GM12878 (cell line): Measurements from ENCODE around the gene SNAP91. TPM values are rescaled to one million over a fixed set of nuclear protein-coding genes. Genes with fewer than 3 reads are reported as not detected.

Experiments used
- ATAC-seq: fragments of 200-7000 bp; cut with Tn5 transposase; 3 replicates; pipeline ENCODE4 v1.9.1; 2020; ENCODE audit warnings: mild to moderate bottlenecking, moderate library complexity
- BruUV-seq: library from RNA; stranded (reverse); fragments of 400-500 nt; replicated peaks from 2 replicates; lab custom pipeline; 2021; lab: Mats Ljungman, UMichigan
- CTCF ChIA-PET: fragments of 300-600 bp; sonication (Branson Sonifier 250); formaldehyde crosslinking; extraction: SDS; loops from one replicate; lab custom pipeline; 2021; ENCODE audit warnings: inconsistent platforms; lab: Yijun Ruan, JAX
- POLR2A ChIA-PET: fragments of 350-600 bp; formaldehyde crosslinking; extraction: SDS; loops from one replicate; lab custom pipeline; 2021; ENCODE audit warnings: inconsistent platforms; lab: Charles Lee
- RAD21 ChIA-PET: fragments of 300-600 bp; sonication (Branson Sonifier 250); formaldehyde crosslinking; loops from one replicate; lab custom pipeline; 2023; ENCODE audit warnings: antibody characterized with exemption; ENCODE audit not compliant: unreplicated experiment; lab: Charles Lee
- SMC1A ChIA-PET: fragments of 300-600 bp; sonication (Branson Sonifier 250); formaldehyde crosslinking; loops from one replicate; lab custom pipeline; 2023; ENCODE audit not compliant: unreplicated experiment, uncharacterized antibody; lab: Charles Lee
- DNase-seq: peaks from one replicate; pipeline ENCODE4 v3.0.0-alpha.2; 2011; ENCODE audit warnings: low read depth, low spot score
- FAIRE-seq: peaks from 3 replicates; lab custom pipeline; 2011; peaks lifted over from hg19 to GRCh38; lab: Jason Lieb, UNC
- H2AFZ ChIP-seq: 2 replicates; pipeline ENCODE4 v1.6.0; 2011; ENCODE audit warnings: low read depth, low read length, control low read depth; ENCODE audit not compliant: control insufficient read depth
- H3K27ac ChIP-seq: 2 replicates; pipeline ENCODE4 v1.5.1; 2011; ENCODE audit warnings: control low read depth; ENCODE audit not compliant: control insufficient read depth, insufficient read depth
- H3K27me3 ChIP-seq, 2 experiments: replicated peaks in 1 of 2; 2 replicates each; pipeline versions ENCODE4 v1.6.0 to v1.6.1; 2011; ENCODE audit warnings: low read length in 1 of 2; ENCODE audit not compliant: control insufficient read depth in 2 of 2, insufficient read depth in 2 of 2
- H3K36me3 ChIP-seq, 2 experiments: 2 replicates each; pipeline ENCODE4 v1.5.1; 2011; ENCODE audit warnings: low read length in 1 of 2; ENCODE audit not compliant: control insufficient read depth in 2 of 2, insufficient read depth in 2 of 2
- H3K4me1 ChIP-seq: 2 replicates; pipeline ENCODE4 v1.6.1; 2011; ENCODE audit warnings: mild to moderate bottlenecking, low read length, moderate library complexity, mixed read lengths; ENCODE audit not compliant: control insufficient read depth, insufficient read depth
- H3K4me2 ChIP-seq: 2 replicates; pipeline ENCODE4 v1.6.0; 2011; ENCODE audit warnings: control low read depth; ENCODE audit not compliant: control insufficient read depth, insufficient read depth
- H3K4me3 ChIP-seq: fragments of 200-600 bp; sonication (generic); 2 replicates; pipeline ENCODE4 v1.5.1; 2016
- H3K79me2 ChIP-seq: 2 replicates; pipeline ENCODE4 v1.6.0; 2011; ENCODE audit warnings: low read length; ENCODE audit not compliant: control insufficient read depth, insufficient read depth
- H3K9ac ChIP-seq: 2 replicates; pipeline ENCODE4 v1.8.0; 2011; ENCODE audit warnings: low read length, control low read depth, mixed read lengths; ENCODE audit not compliant: control insufficient read depth, insufficient read depth
- H3K9me3 ChIP-seq: replicated peaks from 3 replicates; pipeline ENCODE4 v1.5.1; 2011; ENCODE audit warnings: mild to moderate bottlenecking, low read length; ENCODE audit not compliant: control insufficient read depth, insufficient read depth
- H4K20me1 ChIP-seq: 2 replicates; pipeline ENCODE4 v1.6.0; 2011; ENCODE audit not compliant: control insufficient read depth, insufficient read depth
- CBX5 ChIP-seq: sonication (generic); IDR thresholded peaks from 2 replicates; pipeline ENCODE4 v1.6.1; 2016; ENCODE audit warnings: low read depth, moderate library complexity, mild to moderate bottlenecking, inconsistent platforms
- ESRRA ChIP-seq: IDR thresholded peaks from 2 replicates; pipeline ENCODE4 v1.6.1; 2012; ENCODE audit warnings: mild to moderate bottlenecking, low read length, improper control_type of control experiment
- HDAC6 ChIP-seq: fragments of 200-600 bp; sonication (generic); IDR thresholded peaks from one replicate; pipeline ENCODE4 v1.8.0; 2017; ENCODE audit warnings: antibody characterized with exemption; ENCODE audit not compliant: unreplicated experiment
- NBN ChIP-seq: fragments of 450-650 bp; IDR thresholded peaks from 2 replicates; pipeline ENCODE4 v1.6.1; 2016
- NFYA ChIP-seq: IDR thresholded peaks from 2 replicates; pipeline ENCODE4 v1.6.1; 2011; ENCODE audit warnings: low read depth, mild to moderate bottlenecking, low read length, improper control_type of control experiment, borderline replicate concordance
- POLR2AphosphoS5 ChIP-seq: IDR thresholded peaks from 2 replicates; pipeline ENCODE4 v1.6.1; 2011; ENCODE audit warnings: mild to moderate bottlenecking, low read length, inconsistent platforms
- RCOR1 ChIP-seq: conservative IDR thresholded peaks from 2 replicates; pipeline ENCODE4 v1.6.1; 2012; ENCODE audit warnings: low read depth, low read length, improper control_type of control experiment
- RUNX3 ChIP-seq: IDR thresholded peaks from 2 replicates; pipeline ENCODE4 v1.6.1; 2012; ENCODE audit warnings: low read length, inconsistent platforms
- SIN3A ChIP-seq: IDR thresholded peaks from 2 replicates; pipeline ENCODE4 v1.6.1; 2012; ENCODE audit warnings: low read depth, low read length, improper control_type of control experiment
- ZNF384 ChIP-seq: IDR thresholded peaks from 2 replicates; pipeline ENCODE4 v1.6.1; 2012; ENCODE audit warnings: low read depth, mild to moderate bottlenecking, low read length, improper control_type of control experiment, borderline replicate concordance
- ZZZ3 ChIP-seq: IDR thresholded peaks from 2 replicates; pipeline ENCODE4 v1.6.1; 2011; ENCODE audit warnings: low read depth; ENCODE audit not compliant: control insufficient read depth, insufficient read length
- in situ Hi-C: fragments of 300-500 bp; cut with MboI; formaldehyde crosslinking; loops from 9 replicates; pipeline ENCODE4 v1.14.3; 2018; ENCODE audit warnings: mixed read lengths
- intact Hi-C: fragments of 100-400 bp; cut with micrococcal nuclease; formaldehyde crosslinking; loops from one replicate; pipeline ENCODE4 v1.14.2; 2022; ENCODE audit not compliant: unreplicated experiment
- polyA plus RNA-seq, 11 experiments: library from polyadenylated mRNA; depleted of rRNA in 4 of 11; unstranded in 6 of 11; stranded (reverse) in 5 of 11; fragments of >200 nt; fragmentation: Nextera tagmentation in 4 of 11; fragmentation: Illumina TruSeq in 1 of 11; extraction: Ambion mirVana in 4 of 11; extraction: Trizol in 1 of 11; gene quantifications; 1 replicate in 1 of 11; 2 replicates in 10 of 11; pipeline versions ENCODE4 v1.2.1 to v1.2.3, GENCODE V29; 2011 to 2016; ENCODE audit warnings: inconsistent platforms in 2 of 11, missing spikeins in 2 of 11, low read depth in 1 of 11
- total RNA-seq, 4 experiments: library from RNA; depleted of rRNA in 3 of 4; stranded (reverse); fragments of >200 nt in 3 of 4; fragmentation: Illumina TruSeq in 1 of 4; extraction: Trizol in 1 of 4; gene quantifications; 2 replicates each; pipeline versions ENCODE4 v1.2.1 to v1.2.3, GENCODE V29; 2013 to 2021
- TF ChIP-seq, protein P1 (sequence below): fragments of 450-650 bp; formaldehyde crosslinking; IDR thresholded peaks from 2 replicates; pipeline ENCODE4 v1.4.0; 2022; ENCODE audit warnings: mild to moderate bottlenecking, moderate library complexity
- TF ChIP-seq, protein P2 (sequence below): fragments of 450-650 bp; IDR thresholded peaks from 2 replicates; pipeline ENCODE4 v1.6.1; 2016; ENCODE audit warnings: mild to moderate bottlenecking, moderate library complexity, borderline replicate concordance

The SNAP91 gene
- total and polyA plus RNA-seq, 10 of the 15 experiments (the other 5 are each of a cell fraction or from before 2014, with no cell fraction given) = 0.01 to 0.49 (median 0.12) TPM; not detected in 2

GRCh38 chr6:83594941-83595340 is 114.0 kb downstream of the SNAP91 start:
- H4K20me1 ChIP-seq = no peaks in the 10 kb centered on the region
- no peak for FAIRE-seq
- intact Hi-C loops = loop anchor here (10.0 kb wide), 1 partner anchor 370 kb away; no protein-coding TSS in a partner anchor
- CTCF ChIA-PET = no interaction called here
- POLR2A ChIA-PET = no interaction called here
- no peaks in the 10 kb centered on the region for H3K4me1 ChIP-seq
- no peak overlapping the region for H3K4me2 ChIP-seq
- no peak overlapping the region for H3K27ac ChIP-seq
- no peak overlapping the region for H2AFZ ChIP-seq
- in situ Hi-C loops = no loop called here
- H3K4me3 ChIP-seq = no peak overlapping the region
- SMC1A ChIA-PET = no interaction called here
- TF ChIP-seq NBN (no peak), ZNF384 (no peak), SIN3A (no peak), CBX5 (no peak), ESRRA (no peak), NFYA (no peak), HDAC6 (no peak), RCOR1 (no peak), ZZZ3 (no peak), RUNX3 (no peak), POLR2AphosphoS5 (no peak)
- TF ChIP-seq, protein P1, sequence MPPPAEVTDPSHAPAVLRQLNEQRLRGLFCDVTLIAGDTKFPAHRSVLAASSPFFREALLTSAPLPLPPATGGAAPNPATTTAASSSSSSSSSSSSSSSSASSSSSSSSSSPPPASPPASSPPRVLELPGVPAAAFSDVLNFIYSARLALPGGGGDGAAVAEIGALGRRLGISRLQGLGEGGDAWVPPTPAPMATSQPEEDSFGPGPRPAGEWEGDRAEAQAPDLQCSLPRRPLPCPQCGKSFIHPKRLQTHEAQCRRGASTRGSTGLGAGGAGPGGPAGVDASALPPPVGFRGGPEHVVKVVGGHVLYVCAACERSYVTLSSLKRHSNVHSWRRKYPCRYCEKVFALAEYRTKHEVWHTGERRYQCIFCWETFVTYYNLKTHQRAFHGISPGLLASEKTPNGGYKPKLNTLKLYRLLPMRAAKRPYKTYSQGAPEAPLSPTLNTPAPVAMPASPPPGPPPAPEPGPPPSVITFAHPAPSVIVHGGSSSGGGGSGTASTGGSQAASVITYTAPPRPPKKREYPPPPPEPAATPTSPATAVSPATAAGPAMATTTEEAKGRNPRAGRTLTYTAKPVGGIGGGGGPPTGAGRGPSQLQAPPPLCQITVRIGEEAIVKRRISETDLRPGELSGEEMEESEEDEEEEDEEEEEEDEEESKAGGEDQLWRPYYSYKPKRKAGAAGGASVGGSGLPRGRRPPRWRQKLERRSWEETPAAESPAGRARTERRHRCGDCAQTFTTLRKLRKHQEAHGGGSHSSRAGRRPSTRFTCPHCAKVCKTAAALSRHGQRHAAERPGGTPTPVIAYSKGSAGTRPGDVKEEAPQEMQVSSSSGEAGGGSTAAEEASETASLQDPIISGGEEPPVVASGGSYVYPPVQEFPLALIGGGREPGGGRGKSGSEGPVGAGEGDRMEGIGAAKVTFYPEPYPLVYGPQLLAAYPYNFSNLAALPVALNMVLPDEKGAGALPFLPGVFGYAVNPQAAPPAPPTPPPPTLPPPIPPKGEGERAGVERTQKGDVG (CRISPR knock-in tag) = no peak
- TF ChIP-seq, protein P2, sequence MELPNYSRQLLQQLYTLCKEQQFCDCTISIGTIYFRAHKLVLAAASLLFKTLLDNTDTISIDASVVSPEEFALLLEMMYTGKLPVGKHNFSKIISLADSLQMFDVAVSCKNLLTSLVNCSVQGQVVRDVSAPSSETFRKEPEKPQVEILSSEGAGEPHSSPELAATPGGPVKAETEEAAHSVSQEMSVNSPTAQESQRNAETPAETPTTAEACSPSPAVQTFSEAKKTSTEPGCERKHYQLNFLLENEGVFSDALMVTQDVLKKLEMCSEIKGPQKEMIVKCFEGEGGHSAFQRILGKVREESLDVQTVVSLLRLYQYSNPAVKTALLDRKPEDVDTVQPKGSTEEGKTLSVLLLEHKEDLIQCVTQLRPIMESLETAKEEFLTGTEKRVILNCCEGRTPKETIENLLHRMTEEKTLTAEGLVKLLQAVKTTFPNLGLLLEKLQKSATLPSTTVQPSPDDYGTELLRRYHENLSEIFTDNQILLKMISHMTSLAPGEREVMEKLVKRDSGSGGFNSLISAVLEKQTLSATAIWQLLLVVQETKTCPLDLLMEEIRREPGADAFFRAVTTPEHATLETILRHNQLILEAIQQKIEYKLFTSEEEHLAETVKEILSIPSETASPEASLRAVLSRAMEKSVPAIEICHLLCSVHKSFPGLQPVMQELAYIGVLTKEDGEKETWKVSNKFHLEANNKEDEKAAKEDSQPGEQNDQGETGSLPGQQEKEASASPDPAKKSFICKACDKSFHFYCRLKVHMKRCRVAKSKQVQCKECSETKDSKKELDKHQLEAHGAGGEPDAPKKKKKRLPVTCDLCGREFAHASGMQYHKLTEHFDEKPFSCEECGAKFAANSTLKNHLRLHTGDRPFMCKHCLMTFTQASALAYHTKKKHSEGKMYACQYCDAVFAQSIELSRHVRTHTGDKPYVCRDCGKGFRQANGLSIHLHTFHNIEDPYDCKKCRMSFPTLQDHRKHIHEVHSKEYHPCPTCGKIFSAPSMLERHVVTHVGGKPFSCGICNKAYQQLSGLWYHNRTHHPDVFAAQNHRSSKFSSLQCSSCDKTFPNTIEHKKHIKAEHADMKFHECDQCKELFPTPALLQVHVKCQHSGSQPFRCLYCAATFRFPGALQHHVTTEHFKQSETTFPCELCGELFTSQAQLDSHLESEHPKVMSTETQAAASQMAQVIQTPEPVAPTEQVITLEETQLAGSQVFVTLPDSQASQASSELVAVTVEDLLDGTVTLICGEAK = no peak
- no peak overlapping the region for H3K9ac ChIP-seq
- H3K36me3 ChIP-seq = no peaks in the 10 kb centered on the region
- no peaks in the 10 kb centered on the region for H3K79me2 ChIP-seq
- no TSS peak for BruUV-seq
- ATAC-seq = no peak
- no peaks in the 10 kb centered on the region for H3K27me3 ChIP-seq
- RAD21 ChIA-PET = no interaction called here
- no peaks in the 10 kb centered on the region for H3K9me3 ChIP-seq
- DNase-seq = no peak
